HK-2 (cell line): ENCODE results near the gene PIK3R6.
"Not testable (repeated sequence)": the region's sequence is repeated elsewhere in the genome, so short reads cannot be mapped to it uniquely, and the experiment has no call there.

Experiments used
- DNase-seq: peaks from one replicate; pipeline ENCODE4 v3.0.0-alpha.2; 2018; ENCODE audit not compliant: unreplicated experiment

The PIK3R6 gene

DNA sequence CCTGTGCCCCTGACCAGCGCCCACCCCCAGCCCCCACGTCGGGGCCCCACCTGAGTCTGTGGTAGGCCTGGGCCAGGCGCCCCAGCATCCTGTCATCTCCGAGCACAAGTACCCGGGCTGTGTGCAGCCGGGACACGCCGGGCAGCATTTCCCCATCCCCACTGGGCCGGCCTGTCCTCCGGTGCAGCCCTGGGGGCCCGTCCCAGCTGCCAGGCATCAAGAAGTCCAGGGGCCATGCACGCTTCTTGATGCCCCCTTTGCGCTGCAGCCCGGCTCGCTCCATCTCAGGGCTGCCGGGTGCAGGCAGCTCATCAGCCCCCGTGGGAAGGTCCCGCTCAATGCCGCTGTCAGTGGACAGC is 39.0 kb downstream of the PIK3R6 start:
- no peak for DNase-seq

DNA sequence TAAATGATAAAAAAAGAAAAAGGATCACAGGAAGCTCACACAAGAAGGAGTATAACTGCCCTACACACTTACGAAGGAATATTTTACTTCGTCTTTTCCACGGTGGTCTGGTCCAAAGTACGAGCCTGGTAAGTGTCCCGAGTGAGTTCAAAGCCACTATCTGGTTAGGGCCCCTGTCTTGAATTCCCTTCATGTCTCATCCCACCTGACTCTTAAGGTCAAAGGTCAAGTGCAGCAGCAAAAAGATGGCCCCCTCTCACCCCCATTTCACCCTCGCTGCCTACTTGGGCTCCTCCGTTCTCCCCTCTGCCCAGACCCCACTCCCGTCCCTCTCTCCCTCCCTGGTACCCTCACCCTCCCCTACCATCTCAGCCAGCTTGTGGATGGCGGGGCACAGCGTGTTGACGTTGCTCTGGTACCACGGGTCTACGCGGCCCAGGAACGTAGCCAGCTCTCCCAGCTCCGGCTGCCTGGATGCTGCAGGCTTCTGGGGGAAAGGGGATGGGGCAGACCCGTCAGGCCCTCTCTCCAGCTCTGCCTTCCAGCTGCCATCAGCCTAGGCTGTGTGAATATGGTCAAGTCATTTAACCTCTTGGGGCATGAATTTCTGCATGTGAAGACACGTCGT is 40.6 kb downstream of the PIK3R6 start:
- no peak for DNase-seq

DNA sequence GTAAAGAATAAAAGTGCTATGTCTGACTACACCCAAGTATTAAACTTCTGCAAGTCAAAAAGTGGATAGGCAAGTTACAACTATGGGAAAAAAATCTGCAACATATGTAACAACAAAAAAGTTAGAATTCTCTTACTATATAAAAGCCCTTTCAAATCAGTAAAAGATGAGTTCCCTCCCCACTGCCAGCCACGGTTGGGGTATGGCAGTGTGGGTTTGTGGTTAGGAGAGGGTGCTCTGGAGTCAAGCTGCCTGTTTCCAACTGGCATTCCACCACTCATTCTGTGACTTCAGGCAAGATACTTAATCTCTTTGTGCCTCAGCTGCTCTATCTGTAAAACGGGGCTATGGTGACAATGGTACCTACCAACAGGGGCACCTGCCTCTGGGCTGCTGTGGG is 41.7 kb downstream of the PIK3R6 start:
- no peak for DNase-seq

DNA sequence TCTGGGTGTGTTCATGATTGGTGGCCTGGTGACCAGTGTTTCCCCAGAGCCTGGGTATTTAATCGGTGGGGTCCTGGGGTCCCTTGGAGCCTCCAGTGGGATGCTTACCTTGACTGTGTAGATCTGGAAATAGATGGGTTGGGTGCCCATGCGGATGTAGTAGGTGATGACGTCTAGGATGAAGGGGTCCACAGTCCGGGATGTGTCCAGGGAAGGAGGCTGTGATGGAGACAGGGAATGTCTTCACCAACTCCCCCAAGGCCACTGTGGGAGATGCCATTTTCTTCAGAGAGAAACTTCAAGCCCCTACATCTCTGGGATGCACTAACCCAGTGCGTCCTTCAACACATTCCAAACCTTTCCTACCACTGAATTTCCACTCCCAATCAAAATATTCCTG is 44.2 kb downstream of the PIK3R6 start:
- no peak for DNase-seq

DNA sequence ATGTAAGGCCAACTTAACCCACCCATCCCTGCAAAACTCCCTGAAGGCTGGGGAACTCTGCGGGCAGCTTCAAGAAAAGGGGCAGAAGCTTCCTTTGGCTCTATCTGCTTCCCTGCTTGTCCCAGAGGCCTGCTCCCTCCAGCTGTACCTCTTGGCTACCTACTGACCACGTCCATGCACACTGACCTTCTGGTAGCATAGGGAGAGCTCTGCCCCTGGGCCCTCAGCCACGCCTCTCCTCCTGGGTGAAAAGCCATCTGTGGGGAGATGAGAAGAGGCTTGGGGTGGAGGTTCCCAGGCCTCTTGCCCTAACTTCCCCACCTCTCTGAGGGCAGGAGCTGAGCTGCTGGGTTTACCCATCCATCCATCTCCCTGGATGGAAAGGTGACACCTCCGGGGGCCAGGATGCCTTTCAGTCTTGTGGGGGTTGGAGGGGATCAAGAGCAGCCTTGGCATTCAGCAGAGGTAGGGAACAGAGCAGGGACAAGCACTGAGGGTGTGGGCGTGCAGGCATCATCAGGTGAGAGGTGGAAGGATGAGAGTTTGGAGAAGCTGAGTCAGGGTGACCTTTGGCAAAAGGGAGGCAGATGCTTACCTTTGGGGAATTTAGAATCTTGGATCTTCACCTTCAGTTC is 45.0 kb downstream of the PIK3R6 start:
- no peak for DNase-seq

DNA sequence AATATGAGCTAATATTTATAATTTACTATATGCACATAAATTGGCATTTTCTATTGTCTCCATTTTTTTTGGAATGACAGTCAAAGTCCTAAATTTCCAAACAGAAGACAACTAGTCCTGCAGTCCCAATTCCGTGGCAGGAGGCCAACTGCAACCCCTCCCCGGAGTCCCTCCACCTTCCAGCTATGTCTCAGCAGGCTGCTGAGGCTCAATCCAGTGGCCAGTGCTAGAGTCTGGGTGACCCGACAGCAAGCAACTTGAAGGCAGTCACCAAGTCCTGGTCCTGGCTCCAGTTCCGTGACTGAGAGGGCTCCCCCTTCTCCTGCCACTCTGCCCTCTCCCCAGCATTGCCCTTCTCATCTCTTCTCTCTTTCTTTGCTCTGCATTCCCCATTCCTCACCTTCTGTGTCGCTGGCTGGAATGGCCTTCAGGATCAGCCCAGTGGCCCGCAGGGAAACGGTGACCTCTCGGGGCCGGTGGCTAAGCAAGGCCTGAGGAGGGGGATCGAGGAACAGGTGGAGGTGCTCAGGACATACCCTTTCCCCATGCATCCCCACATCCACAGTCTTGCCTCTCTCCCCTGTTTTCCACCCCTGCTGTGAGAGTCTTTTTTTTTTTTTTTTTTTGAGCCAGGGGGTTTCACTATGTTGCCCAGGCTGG is 45.9 kb downstream of the PIK3R6 start:
- no peak for DNase-seq

DNA sequence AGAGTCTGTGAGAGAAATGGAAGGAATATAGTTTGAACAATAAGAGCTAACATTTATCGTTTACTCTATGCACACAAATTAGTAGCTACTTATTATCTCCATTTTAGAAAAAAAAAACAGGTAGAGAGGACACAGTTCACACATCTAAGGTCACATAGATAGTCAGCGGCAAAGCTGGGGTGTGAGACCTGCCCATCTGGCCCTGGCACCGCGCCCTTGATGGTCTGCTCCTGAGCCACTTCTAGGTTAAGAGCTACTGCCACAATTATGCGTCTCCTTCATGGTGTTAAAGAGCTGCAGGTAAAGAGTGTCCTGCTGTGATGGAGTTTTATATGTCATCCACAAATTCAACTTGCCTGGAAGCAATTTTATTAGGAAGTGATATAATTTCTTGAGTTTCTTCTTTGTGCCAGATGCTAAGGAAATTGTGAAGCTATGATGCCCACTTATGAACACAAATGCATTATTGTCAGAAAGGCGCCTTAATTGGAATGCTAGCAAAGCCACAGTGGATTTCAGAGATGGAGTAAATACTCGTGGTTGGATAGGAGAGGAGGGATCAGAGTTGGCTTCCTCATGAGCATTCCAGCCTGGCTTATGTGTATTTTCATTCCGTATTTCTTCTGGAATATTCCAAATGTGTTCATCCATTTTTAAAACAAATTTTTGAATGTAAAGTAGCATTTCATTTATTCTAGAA is 47.0 kb downstream of the PIK3R6 start:
- DNase-seq = no peak

DNA sequence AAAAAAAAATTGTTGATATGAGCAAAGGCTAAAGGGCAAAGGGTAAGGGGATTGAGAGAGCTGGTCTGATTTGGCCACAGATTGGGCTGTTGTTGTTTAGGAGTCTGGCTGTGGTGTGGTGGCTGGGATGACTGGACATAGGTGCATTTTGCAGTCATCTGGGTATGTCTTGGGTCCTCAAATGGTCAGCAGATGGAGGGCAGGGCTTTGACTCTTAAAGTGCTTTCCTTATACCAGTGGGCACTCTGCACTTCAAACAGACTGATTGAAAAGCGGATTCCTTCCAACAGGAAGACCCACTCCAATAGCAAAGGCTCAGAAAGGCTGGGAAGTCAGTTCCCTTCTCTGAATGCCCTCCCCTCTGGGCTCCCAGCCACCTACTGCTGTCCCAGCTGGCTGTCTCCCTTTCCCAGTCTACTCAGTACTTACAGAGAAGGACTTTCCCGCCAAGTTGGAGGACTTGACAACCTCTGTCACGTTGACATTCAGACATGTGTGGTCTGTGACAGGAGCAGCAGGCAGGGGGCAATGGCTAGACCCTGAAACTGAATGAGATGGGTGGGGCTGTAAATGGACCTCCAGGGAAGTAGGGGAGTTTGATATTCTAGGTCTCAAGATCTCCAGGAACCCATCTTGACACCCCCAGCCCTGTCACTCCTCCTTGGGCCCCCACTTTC is 48.7 kb downstream of the PIK3R6 start:
- DNase-seq = no peak

DNA sequence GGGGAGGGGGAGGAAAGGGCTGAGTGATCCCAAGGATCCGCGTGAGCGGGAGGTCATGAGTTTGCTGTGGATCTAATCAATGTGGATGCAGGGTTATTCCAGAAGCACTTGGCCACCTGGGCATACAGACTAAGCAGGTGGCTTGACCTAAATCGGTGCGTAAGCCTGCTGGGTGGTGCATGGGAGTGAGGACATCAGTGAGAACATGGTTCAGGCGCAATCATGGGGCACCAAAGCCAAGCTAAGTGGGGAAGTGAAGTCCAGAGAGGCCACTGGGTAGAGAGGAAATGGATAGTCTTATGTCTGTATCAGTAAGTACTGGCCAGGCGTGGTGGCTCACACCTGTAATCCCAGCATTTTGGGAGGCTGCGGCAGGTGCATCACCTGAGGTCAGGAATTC is 49.4 kb downstream of the PIK3R6 start:
- DNase-seq = no peak

DNA sequence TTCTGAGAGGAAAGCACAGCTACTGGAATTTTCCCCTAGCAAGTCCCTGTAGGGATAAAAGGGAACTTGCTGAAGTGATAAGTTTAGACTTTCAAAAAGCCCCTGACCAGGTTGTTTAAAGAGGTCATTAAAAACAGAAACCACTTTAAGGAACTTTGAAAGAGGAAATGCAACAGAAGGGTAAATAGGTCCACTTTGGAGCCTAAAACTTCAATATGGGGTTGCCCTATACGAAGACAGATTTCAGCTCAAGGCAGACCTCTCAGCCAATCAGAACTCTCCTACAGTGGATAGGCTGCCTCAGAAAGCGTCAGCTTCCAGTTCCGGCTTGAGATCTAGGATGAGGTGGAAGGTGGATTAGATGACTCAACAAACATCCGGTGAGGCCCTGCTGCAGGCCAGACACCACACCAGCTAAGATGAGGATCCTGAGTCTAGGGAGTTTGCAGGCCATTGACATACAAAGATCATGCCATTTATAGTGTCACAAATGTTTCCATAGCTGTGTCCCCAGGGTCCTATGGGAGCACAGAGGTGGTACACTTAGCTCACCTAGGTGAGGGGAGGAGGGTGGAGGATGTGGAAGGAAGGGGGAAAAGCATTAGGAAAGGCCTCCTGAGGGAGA is 60.4 kb downstream of the PIK3R6 start:
- no peak for DNase-seq

DNA sequence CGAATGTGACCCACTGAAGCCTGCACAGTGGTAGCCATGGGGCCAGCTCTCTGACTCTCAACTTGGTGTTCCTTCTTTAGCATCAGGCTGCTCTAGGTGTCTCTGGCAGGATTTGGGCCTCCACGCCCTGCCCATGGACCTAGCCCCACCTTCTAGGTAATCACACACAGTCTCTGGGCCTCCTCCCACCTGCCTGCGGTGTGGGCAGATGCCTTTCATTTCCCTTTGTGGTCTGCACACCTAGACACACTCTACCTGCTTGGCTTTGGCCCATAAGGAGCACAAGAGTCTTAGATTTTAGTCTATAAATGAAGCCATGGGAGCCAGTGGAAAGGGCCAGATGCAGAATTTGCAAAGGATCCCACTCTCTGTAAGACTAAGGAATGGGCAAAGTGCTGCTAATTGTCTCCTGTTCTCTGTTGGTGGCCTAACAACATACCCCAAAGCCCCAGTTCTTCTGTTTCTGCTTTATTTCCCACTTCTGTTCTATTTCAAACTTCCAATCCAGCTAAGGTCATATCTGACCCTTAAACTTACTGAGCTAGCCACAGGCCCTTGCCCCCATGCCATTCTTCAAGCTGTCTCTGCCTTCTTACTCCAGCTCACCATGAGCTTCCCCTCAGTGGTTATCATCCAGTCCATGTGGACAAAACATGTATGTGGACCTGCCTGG is 61.1 kb downstream of the PIK3R6 start:
- DNase-seq = no peak

DNA sequence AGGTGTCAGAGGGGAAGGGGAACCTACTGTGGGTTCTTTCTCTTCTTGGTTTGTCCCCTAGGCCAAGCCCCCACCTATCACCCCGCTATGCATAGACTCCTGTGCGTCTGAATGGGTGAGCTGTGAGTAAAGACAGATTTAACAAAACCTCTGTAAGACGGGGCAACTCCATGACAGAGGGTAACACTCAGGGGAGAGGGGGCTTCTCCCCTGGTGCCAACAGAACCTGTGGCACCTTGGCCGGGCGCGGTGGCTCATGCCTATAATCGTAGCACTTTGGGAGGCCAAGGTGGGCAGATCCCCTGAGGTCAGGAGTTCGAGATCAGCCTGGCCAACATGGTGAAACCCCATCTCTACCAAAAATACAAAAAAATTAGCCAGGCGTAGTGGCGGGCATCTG is 62.1 kb downstream of the PIK3R6 start:
- not testable (repeated sequence) for DNase-seq

DNA sequence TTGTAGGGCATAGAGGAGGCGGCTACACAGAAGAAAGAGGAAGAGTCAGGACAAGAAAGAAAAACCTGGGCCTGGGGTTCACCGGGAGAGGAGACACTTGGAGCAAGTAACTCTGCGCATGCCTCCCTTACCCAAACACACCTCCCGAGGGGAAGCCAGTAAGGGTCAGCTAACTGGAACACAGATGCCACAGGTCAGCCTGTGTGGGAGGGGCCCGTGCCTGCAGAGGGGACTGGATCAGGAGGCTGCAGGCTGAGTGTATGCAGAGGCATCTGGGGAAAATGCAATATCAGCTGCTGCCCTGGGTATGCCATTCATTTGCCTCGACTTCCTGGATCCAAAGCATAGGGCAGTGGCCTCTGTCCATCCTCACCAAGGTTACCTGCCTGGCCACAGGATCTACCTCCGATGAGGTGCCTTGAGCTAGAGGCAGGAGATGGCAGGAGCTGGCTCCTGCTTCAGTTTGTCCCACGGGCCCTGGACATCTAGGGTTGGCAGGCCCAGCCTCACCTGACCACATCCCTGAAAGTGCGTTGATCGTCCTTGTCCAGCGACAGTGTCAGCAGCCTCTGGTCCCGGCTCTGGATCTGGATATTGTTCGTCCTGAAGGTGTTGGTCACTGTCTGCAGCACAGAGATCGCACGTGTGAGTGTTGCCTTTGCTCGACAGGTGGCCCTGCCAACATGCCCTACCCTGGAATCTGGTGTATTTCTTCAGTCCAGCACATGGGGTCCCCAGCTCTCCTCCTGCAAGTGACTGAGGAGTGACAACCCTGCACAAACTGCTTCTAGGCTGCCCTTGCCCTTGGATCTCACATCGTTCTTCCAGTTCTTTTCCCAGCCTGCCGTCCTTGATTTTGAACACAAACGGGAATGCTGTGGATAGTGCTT is 63.7 kb downstream of the PIK3R6 start:
- DNase-seq = no peak

DNA sequence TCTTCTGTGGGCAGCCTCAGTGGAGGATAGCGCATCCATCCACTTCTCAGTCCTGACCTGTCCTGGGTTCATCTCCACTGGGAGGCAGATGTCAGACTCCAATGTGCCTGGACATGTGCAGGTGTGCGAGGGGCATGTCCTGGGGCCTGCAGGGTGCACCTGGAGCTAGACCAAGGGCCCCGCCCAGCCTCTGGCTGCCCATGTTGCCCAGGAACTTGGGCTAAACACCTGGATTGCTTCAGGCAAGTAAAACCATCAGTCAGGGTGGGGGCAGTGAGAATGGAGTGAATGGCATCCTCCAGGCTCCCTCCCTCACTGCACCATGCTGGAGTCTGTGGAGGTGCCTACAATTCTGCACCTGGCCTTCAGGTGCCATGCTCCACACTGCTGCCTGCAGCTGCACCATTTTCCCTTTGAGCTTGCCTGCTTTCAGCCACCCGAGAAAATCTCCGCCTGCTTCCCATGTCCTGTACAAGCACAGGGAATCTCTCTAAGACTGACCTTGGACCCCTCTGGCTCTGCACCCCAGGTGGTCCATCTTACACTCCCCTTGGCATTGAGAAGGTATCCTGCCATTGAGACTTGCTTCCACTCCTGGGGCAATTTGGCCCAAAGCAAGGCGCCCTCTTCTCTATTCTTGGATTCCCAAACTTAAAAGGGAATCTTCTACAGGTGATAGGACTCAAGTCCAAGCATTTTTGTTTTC is 66.2 kb downstream of the PIK3R6 start:
- DNase-seq = no peak

DNA sequence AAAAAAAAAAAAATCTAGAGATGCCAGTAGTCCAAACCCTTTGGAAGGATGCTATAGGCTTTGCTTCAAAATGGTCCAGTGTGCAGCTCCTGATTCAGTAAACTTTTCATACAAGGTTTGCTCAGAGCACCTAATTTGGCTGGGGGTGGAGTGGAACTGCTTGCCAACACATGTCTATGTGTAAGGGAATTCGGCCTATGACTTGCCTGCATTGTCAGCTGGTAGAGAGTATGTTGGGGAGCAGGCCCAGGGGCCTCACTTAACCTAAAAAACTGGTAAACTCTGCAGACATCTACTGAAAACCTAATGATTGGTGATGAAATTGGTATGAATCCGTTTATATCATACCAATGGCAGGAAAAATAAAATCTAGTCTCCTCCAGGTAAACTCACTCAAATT is 66.8 kb downstream of the PIK3R6 start:
- no peak for DNase-seq

DNA sequence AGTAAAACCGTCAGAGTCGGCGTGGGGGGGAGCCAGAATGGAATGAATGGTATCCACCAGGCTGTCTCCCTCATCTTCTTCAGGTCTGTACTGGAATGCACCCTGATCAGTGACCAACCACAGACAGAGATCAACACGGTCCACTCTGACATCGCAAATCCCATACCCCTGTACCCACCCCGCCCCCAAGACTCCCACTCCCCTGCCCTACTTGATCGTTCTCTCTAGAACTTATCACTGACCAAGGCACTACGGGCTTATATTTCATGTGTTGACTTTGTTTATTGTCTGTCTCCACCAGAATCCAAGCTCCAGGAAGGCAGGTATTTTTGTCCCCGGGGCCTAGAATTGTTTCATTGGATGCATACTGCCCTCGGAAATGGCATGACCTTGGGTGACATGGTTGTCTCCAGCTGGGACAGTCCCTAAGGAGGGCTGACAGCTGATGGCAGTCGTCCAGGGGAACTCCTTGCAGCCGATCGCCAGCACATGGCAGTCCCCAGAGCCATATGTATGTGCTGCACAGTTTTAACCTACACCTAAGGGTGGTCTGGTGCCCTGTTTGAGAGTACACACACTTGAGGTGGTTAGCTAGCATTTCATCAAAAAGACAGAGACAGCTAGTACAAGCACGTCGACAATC is 67.8 kb downstream of the PIK3R6 start:
- no peak for DNase-seq

DNA sequence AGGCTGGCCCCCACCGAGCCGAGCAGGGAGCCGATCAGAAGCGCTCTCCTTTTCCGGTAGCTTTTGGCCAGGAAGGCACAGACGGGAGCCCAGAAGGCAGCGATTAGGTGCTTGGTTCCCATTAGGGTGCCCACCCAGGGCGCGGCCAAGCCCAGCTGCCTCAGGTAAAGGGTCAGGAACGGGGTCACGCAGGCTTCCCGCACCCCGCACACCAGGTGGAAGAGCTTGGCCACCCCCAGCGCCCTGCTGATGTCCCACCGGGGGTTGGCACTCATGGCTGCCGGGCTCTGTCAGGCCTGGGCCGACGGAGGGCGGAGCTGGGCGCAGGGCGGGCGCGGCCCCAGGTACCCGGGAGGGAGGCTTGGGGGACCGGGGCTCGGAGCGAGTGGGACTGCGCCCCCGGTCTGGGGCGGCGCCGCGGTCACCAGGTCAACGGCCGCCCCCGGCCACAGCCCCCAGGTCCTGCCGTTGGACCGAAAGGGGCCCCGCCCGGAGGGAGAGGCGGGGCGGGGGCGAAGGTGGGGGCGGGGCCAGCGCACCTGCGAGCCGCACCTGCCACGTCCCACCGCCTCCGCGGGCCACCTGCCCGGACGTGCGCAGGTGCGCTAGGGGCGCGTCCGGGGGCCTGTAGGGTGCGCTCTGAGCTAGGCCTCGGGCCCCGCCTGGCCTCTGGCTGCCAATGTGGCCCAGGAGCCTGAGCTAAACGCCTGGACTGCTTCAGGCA is 68.5 kb downstream of the PIK3R6 start, which contains the start of gene MFSD6L:
TSS of gene MFSD6L (minus strand) at position 520 of the 724 bp plus-strand sequence. CDS start at position 275, 245 bp downstream.
- DNase-seq = no peak

DNA sequence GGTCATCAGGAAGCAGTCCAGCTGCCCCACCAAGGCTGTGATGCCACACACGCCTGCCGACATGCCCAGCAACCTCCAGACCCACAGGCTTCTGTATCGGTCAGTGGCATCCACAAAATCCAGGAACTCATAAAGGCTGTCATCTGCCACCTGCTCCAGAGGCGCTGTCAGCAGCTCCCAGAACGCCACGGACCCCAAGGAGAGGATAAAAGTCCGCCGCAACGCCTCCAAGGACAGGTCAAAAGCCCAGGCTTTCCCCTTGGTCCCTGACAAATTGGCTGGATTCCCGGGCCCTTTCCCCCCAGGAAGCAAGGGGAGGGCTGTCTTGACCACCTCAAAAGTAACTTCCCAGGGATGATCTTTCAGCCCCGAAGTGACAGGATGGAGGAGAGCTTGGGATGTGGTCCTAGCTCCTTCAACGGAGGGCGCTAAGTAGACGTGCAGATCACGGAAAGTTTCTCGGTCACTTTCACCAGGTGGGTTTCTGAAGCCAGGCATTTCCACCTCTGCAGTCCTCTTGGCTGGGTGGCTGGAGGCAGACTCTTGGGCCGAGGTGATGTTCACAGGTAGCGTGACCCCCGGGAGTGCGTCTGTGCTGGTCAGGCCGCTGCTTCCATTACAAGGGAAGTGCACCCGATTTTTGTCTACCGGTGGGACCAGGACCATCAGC is 69.2 kb downstream of the PIK3R6 start:
- no peak for DNase-seq
